HG02840 (cell line): ENCODE data around the gene EGFL7.

Experiments used
- ATAC-seq: cut with Tn5 transposase; IDR thresholded peaks from one replicate; pipeline ENCODE4 v1.9.1; 2021; ENCODE audit warnings: mild to moderate bottlenecking, moderate library complexity, moderate number of reproducible peaks; ENCODE audit not compliant: unreplicated experiment, low FRiP score

Gene EGFL7

DNA sequence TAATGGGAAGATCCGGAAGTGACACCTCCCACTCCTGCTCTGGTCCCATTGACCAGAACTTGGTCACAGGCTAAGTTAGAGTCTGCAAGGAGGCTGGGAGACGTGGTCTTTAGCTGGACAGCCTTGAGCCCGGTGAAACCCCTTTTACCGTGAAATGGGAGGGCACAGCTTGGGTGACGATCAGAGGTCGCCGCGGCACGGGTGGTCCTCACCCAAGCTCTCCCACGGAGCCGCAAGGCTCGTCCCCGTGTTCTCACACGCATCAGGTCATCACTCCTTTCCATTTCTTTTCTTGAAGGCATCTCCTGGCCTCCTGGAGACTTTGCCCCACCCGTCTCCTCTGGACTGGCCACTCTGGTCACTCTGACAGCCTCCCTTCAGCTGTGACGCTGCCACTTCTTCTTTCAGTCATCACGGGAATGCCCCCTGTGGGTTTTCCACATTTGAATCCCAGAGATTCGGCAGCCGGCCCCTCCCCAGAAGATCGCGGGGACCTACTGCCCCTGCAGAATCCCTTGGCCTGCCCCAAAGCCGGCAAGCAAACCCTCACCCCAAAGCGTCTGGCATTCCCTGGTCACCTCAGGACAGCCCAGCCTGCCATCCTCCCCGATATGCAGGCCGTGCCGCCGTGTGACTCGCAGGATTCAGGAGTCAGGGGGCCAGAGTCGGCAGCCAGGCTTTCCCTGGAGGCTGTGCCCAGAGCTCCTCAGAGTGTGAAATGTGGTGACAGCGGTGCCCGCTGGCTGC, 18.9 kb upstream of the EGFL7 start:
- ATAC-seq: no peak

DNA sequence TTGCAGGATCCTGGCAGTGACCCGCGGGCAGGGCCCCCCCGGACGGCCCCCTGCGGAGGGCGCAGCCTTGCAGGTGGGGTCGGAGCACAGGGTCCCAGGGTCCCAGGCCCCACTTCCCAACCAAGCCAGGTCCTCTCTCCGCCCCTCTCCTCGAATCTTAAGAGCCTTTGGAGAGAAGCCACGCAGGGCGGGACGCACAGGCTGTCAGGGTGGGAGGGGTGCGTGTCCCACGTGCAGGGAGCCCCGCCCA, 18.4 kb upstream of the EGFL7 start:
- no peak for ATAC-seq

DNA sequence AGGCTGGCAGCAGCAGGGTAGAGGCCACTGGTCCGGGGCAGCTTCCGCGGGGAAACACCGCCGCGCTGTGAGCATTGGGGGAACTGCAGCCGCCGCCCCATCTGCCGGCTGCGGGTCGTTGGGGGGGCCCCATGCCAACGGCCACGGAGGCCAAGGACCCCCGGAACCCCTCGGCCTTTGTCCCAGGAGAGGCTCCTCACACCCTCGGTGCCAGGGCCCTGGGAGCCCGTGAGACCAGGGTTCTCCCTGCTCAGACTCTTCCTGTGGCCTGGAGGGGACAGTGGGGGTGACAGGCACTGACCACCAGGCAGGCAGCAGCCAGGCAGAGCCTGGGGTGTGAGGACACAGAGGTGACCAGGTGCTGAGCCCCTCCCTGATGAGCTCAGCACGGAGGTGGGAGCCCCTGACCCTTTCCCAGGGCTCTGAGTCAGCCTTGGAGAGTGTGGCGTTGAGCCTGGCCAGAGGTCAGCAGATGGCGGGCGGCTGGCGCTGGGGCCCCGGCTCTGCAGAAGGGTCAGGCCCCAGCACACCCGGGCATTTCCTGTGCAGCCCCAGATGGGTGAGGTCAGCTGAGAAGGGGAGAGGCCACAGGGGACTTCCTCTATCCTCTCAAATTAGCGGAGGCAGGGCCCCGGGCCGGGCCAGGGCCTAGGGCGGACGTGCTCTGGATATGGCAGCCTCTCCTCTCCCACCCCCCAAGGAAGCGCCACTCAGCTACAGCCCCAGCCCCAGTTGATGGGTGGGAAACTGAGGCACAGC, 17.9 kb upstream of the EGFL7 start:
- ATAC-seq: no peak

DNA sequence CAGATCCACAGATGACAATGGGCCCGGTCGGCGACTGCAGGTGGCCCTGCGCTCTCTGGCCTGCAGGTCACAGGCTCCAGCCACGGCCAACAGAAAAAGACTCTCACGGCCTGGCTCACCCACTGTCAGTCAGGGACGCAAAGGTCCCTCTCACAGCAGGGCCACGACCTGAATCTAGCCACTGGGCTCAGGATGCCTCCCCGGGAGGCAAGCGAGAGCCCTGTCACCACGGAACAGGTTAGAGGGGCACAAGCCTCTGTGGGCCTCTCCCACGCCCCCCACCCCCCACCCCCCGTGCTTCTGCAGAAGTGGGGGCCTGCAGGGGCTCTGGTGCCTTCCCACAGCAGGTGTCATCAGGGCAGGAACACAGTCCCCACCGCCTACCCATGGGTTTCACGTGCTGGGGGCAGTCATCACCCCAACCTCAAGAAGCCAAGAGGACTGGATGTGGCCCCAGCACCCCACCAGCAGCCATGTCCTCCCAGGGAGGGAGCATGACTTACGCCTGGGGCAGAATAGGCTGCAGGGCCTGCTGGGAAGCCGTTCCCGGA, 17.3 kb upstream of the EGFL7 start:
- no peak for ATAC-seq

DNA sequence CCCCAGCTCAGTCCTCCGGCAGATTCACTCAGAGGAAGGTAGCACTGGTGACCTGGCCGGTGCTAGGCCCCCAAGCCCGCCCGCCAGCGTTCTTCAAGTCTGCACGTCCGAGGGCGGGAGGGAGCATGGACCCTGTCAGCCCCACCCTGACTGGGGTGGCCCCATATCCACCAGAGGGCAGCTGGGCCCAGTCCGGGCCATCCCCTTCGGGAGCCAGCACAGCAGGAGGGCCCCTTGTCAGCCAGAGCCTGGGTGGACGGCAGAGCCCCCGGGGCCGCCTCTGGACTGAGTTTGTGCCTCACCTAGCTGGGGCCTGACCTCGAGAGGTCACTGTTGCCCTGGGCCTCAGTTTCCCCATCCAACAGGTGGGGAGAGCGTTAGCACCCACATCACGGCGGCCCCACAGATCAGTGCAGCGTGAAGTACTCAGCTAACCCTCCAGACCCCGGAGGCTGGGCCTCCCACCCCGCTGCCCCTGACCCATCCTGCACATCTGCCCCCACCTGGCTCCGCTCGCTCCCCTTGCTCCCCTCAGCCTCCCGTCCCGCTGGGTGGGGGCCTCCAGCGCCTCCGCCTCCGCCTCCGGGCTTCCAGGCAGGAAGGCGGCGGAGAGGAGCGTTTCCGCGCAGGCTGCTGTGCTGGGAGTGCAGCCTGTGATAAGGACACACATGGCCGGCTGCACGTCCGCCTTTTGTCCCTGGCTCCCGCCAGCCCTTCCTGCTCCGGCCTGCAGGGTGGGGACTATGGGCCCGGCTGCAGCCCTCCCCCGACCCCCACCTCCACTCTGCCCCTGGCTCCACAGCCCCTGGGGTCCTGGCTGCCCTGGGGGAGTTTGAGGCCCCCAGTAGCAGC, 16.6 kb upstream of the EGFL7 start:
- ATAC-seq: no peak

DNA sequence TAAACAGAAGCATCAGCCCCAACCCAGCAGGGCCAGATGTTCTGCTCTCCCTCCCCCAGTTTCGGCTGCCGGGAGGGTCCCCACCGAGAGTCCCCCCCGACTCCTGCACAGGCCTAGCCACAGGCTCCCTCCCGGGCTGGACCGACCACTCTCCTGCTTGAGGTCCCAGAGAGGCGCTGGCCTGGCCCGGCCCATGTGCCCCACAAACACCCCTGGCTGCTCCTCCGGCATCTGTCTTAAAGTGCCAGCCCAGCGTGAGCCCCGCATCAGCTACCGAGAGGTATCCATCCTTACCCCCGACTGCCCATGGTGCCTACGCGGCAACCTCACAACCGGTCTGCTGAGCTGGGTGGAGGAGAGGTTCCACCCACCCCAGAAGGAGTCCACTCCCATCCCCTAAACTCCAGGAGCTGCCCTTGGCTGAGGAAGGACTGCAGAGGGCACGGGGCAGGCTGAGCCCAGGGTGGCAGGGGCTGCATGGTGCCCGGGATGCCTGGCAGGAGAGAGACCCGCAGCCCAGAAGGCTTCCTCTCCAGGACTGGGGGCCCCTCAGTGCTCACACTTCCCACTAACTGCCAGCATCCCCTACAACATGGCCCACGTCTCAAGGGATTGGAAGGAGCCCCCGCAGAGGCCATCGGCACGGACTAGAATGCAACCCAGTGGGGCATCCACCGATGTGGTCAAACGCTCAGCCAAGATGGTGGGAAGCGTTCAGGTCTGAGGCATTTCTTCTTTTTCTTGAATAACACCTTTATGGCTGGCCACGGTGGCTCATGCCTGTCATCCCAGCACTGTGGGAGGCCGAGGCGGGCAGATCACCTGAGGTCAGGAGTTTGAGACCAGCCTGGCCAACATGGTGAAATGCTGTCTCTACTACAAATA, 15.6 kb upstream of the EGFL7 start:
- ATAC-seq: no peak

DNA sequence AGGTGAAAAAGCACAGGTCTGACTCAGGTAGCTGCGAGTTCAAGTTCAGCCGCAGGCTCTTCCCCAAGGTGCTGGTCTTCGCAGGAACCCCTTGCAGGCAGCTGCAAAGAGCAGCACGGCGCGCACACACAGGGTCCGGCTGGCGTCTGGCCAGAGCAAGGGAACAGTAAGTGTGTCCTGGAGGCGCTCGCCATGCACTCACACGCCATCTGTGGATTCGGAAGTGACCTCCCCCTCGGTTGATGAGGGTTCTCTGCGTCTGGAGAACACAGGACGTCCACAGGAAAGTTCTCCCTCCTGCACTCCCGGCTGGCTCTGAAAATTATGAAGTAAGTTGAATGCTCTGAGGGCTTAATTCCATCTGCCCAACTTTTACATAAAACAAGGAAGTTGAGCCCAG, 14.0 kb upstream of the EGFL7 start:
- ATAC-seq: no peak

DNA sequence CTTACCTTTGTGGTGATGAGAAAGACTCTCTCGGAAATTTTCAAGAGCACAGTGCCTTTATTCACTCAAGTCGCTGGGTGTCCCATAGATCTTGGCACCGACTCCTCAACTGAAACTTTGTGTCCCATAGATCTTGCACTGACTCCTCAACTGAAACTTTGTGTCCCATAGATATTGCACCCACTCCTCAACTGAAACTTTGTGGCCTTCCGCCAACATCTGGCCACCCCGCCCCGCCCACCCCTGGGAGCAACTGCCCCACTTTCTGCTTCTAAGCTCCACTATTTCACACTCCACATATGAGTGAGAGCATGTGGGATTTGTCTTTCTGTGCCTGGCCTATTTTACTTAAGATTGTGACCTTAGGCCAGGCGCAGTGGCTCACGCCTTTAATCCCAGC, 12.7 kb upstream of the EGFL7 start:
- ATAC-seq: no peak

DNA sequence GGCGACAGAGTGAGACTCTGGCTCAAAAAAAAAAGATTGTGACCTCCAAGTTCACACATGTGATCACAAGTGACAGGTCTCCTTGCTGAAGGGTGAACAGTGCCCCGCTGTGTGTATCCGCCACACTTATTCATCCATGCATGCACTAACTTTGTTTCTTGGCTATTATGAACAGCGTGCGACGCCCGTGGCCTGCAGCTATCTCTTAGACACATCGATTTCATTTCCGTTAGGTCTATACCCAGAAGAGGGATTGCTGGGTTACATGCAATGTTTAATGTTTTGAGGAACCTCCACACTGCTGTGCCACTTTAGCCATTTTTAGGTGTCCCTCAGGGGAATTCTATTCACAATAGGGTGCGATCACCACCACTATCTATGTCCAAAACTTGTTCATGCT, 12.1 kb upstream of the EGFL7 start:
- no peak for ATAC-seq

DNA sequence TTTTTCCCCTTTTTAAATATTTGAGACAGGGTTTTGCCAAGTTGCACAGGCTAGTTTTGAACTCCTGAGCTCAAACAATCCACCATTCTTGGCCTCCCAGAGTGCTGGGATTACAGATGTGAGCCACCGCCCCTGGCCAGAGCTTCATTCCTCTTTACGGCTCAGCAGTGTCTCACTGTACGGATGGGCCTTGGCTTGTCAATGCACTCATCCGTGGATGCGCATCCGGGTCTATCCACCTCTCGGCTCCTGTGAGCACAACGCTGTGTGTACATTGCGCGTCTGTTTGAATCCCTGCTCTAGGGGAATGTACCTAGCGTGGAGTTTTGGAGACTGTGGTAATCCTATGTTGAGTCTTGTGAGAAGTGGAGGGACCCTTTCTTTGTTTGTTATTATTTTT, 10.9 kb upstream of the EGFL7 start:
- ATAC-seq: no peak

DNA sequence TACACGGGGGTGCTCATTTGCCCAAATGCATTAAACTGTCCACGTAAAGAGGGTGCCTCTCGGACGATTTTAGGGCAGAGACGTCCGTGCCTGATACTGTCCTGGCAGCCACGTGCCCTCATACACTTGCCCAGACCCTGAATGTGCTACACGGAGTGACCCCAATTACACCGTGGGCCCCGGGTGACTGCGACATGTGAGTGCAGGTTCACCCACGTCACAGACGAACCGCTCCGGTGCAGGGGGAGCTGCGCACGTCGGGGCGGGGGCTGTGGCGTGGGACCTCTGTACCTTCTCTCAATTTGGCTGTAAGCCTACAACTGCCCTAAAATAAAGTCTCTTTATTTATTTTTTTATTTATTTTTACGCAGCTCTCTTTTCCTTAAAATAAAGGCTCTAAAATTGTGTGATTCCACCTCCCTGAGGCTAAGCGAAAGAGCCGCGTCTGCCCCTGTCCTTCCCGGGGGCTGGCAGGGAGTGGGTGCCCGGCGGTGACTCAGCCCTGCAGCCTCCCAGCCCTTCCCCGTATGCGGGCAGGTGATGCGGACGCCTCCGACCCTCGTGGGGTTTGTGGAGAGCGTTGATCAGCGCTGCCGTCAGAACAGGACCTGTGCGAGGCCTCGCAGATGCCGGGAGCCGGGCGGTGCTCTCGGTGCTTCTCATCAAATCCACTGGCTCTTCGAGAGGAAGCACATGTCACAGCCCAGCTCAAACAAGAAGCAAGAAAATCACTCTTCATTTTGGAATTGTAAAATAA, 9.2 kb upstream of the EGFL7 start:
- ATAC-seq: no peak

DNA sequence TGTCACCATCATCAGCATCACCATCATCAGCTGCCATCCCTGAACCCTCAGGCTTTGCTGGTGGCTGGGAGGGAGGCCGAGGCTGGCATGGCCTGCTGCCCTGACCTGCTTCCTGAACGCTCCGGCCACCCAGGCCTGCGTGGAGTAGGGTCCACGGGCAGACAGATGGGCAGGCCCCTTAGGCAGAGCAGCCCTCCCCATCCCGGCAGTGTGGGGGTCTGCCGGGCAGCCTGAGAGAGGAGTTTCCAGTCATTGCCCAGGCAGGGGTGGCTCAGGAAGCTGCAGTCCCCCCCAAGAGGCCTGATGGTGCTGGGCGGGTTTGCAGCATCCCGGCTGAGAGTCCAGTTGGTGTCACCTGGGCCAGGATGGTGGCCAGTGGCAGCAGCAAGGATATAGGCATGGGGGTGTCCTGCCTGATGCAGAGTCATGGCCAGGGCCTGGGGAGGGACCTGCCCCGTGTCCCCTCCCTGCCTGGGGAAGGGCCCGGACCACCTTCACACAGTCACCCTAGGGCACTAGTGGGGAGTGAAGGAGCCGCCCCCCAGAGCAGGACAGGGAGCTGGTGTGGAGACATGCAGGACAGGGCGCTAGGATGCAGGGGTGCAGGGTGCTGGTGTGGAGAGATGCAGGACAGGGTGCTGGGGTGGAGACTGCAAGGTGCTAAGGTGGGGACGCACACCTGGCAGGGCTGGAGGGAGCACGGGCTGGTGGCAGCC, 7.7 kb upstream of the EGFL7 start:
- no peak for ATAC-seq

DNA sequence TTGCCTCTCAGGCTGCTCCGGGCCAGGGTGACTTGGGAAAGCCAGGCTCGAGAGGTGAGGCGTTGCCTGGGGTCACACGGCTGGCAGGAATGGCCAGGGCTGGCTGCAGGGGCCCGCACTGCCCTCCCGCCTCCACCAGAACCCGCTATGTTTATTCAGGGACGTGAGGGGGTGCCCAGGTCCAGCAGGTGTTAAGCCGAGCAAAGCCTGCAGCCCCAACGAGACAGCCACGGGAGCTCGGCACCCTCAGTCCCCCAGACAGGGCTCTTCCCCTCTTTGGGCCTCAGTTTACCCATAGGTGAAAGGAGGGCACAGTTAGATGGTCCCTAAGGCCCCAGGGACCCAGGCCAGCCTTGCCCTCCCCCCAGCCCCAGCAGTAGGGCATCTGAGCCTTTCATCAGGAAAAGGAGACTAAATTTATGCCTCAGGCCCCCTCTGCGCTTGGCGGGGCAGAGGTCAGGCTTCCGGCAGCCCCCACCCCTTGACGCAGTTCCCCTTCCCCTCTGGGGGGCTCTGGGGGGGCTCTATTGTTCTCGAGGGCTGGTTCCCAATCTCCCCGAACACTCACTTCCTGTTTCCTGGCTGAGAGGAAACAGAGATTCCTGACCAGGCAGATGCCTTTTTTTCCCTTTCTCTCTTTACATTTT, 7.1 kb upstream of the EGFL7 start:
- no peak for ATAC-seq

DNA sequence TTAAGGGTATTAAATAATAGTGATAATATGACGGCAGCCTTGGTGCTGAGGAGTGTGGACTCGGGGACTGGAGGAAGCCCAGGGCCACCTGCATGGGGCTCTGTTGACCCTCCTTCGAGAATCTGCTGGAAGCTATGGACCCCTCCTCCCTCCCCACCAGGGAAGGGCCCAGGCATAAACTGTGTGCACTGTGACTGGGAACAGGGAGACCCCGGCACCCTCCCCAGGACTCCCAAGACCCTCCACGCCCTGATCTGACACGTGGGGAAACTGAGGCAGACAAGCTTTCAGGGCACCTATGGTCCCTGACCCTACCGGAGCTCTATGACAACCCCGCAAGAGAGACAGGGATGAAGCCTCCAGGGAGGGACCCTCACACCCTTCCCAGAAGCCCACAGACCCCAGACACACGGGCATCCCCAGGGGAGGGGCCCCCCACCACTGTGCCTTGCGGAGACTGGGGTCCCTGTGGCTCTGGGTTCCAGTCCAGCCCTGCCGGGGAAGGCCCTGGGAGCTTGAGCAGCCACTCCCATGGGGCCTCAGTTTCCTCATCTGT, 6.5 kb upstream of the EGFL7 start:
- no peak for ATAC-seq

DNA sequence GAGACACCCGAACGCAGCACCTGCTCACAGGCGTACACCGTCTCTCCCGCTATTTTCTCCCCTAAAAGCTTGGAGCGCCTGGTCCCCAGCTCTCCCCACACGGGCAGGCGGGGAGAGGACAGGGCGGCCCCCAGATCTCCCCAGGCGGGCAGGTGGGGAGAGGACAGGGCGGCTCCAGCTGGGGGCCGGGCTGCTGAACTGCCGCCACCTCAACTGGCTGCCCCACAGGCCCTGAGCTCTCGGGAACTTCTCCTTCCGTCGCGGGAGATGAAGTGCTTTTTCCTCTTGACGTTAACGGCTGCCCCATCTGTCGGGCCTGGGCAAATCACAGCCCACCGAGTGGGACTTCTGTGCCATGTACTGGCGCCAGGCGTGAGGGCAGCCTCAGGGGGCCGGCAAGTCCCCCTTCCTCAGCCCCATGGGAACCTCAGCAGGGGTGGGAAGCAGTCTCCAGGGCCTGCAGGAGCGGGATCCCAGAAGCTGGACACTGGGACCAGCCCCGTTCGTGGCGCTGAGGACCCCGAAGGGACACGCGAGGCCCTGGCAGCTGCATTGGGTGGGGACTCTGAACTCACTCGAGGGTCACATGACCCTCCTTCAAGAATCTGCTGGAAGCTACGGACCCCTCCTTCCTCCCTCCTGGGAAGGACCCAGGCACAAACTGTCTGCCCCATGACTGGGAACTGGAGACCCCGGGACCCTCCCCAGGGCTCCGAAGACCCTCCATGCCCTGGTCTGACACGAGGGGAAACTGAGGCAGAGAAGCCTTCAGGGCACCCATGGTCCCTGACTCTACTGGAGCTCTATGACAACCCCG, 5.7 kb upstream of the EGFL7 start:
- no peak for ATAC-seq

DNA sequence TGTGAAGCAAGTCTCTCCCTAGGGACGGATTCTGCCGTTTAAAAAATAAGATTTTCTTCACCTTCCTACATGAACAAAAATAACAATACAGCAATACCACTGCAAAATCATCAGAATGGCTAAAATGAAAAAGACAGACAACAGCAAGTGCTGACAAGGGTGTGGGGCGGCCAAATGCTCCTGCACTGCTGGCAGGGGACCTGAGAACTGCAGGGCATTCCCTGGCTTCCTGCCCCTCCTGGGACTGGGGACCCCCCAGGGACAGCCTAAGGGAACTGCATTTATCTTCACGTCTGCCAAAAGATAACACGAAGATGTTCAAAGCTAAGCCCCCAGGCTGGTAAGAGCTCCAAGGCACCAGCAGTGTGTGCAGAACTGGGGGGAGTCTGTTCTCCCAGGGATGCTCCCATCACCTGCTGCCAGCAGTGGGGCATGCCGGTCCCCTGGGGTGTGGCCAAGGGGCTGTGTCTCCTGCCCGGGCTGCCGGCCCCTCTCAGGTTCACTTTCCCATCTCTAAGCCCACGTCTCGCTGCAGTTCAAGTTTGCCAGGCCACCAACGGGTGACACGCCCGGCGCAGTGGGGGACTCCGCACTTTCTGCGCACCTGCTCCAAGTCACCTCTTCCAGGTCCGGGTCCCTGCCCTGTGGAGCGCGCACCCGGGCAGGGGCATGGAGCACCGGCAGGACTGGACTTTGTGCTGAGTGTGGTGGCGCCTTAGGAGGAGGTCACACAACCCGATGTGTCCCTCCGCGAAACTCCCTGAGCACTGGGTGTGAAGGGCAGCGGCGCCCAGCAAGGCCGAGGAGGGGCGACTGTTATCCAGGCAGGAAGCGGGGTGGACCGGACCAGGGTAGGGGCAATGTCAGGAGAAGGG, 4.5 kb upstream of the EGFL7 start:
- ATAC-seq: no peak
